NOMO-1 treated with DMSO at 0.1 percent for 48 hours (cell line): ENCODE measurements around the gene SPINT3.

Source experiments
- DNase-seq: peaks from one replicate; lab custom pipeline; 2025; ENCODE audit not compliant: unreplicated experiment; lab: John Stamatoyannopoulos, UW

SPINT3 gene

GRCh38 chr20:45515147-45515913 lies at the start of gene SPINT3:
TSS of gene SPINT3 (minus strand) at chr20:45515622. CDS start at chr20:45515608, 14 bp downstream.
- DNase-seq: no peak

GRCh38 chr20:45564760-45565276 lies 49.4 kb upstream of the SPINT3 start:
- no peak for DNase-seq

GRCh38 chr20:45555198-45555597 lies 39.8 kb upstream of the SPINT3 start:
- no peak for DNase-seq

GRCh38 chr20:45552456-45552855 lies 37.0 kb upstream of the SPINT3 start:
- DNase-seq: no peak

- no peak for DNase-seq
These were observed 35.3 kb upstream of the SPINT3 start for GRCh38 chr20:45550765-45551164.

GRCh38 chr20:45548410-45548809 lies 33.0 kb upstream of the SPINT3 start:
- no peak for DNase-seq

- no peak for DNase-seq
These were observed 31.9 kb upstream of the SPINT3 start, which contains the start of gene EPPIN for GRCh38 chr20:45547206-45547770. TSS of gene EPPIN (minus strand) at chr20:45547401. CDS start at chr20:45547357, 44 bp downstream.

- DNase-seq: peak; percentile 46
These were observed 30.5 kb upstream of the SPINT3 start for GRCh38 chr20:45545754-45546453.

GRCh38 chr20:45545351-45545750 lies 29.9 kb upstream of the SPINT3 start:
- DNase-seq: no peak

- DNase-seq: no peak
These were observed 24.0 kb upstream of the SPINT3 start, which contains the start of gene WFDC6 for GRCh38 chr20:45539382-45539781. TSS of gene WFDC6 (minus strand) at chr20:45539482. CDS start at chr20:45539407, 75 bp downstream.

GRCh38 chr20:45538209-45538799 lies 22.9 kb upstream of the SPINT3 start:
- no peak for DNase-seq

GRCh38 chr20:45527294-45527693 lies 11.9 kb upstream of the SPINT3 start:
- DNase-seq: no peak

- peak; percentile 65 for DNase-seq
These were observed 8.4 kb upstream of the SPINT3 start for GRCh38 chr20:45523821-45524220.

GRCh38 chr20:45518282-45518681 lies 2.9 kb upstream of the SPINT3 start:
- DNase-seq: no peak

- DNase-seq: no peak
These were observed 5.1 kb downstream of the SPINT3 start for GRCh38 chr20:45510242-45510862.

GRCh38 chr20:45509091-45509490 lies 6.3 kb downstream of the SPINT3 start:
- no peak for DNase-seq

GRCh38 chr20:45508068-45508886 lies 7.1 kb downstream of the SPINT3 start:
- no peak for DNase-seq

- DNase-seq: no peak
These were observed 8.2 kb downstream of the SPINT3 start for GRCh38 chr20:45507011-45507820.

GRCh38 chr20:45506398-45506797 lies 9.0 kb downstream of the SPINT3 start:
- no peak for DNase-seq
